ENCODE data around the gene CMTR1.

GRCh38 chr6:37485291-37485702 is 52.3 kb downstream of the CMTR1 start:
- TF ChIP-seq CTCF (IDR thresholded peaks at IDR 0.05; ENCODE audit: low read depth, low read length, missing input control): no peak
- no peak for TF ChIP-seq YY1 (IDR thresholded peaks at IDR 0.05)
- no peak for TF ChIP-seq SP1 (IDR thresholded peaks at IDR 0.05)
- TF ChIP-seq NR2F2 (IDR thresholded peaks at IDR 0.05): no peak
- no peak for TF ChIP-seq ATF3 (IDR thresholded peaks at IDR 0.05)
- no peak for TF ChIP-seq REST (IDR thresholded peaks at IDR 0.05)
- TF ChIP-seq MAX (IDR thresholded peaks at IDR 0.05): no peak
- no peak for TF ChIP-seq FOXA1 (IDR thresholded peaks at IDR 0.05)
- TF ChIP-seq GABPA (IDR thresholded peaks at IDR 0.05 in 1 of 2, conservative IDR thresholded peaks at IDR 0.05 in 1 of 2): no peak
- no peak for TF ChIP-seq RAD21 (IDR thresholded peaks at IDR 0.05)
- TF ChIP-seq JUND (IDR thresholded peaks at IDR 0.05): no peak
- TF ChIP-seq RXRA (IDR thresholded peaks at IDR 0.05): no peak
- no peak for TF ChIP-seq HNF4A (conservative IDR thresholded peaks at IDR 0.05)
